ENCODE results near the gene C2CD4B. TPM values are rescaled to one million over a fixed set of nuclear protein-coding genes. Genes with fewer than 3 reads are reported as not detected.

The C2CD4B gene
- polyA plus RNA-seq, 1 donor (not counting 4 experiments of a cell fraction or from before 2014, with no cell fraction given) = not detected

- FAIRE-seq = no peak
- H3K79me2 ChIP-seq (ENCODE audit: control insufficient read depth, insufficient read depth, low read length) = no peaks in the 10 kb centered on the region
- H4K20me1 ChIP-seq (ENCODE audit: control insufficient read depth, extremely low read depth, insufficient read depth, low read length) = no peaks in the 10 kb centered on the region
- no peaks in the 10 kb centered on the region for H3K36me3 ChIP-seq (ENCODE audit: control insufficient read depth in 2 of 2, extremely low read depth in 1 of 2, insufficient read depth in 2 of 2, low read length in 2 of 2)
- no peak for DNase-seq (ENCODE audit: low read depth, low spot score)
- peaks cover 6% of the 10 kb centered on the region for H3K4me1 ChIP-seq (ENCODE audit: control insufficient read depth, extremely low read depth, insufficient read depth, low read length)
- dilution Hi-C loops (cut with MboI; ENCODE audit: extremely low pct_ligation_motif_present, low sequenced_read_pairs) = no loop called here
- no peaks in the 10 kb centered on the region for H3K27me3 ChIP-seq (ENCODE audit: control insufficient read depth, extremely low read depth, insufficient read depth, low read length)
- no peak overlapping the region for H3K27ac ChIP-seq (ENCODE audit: control insufficient read depth, insufficient read depth, low read length)
- H2AFZ ChIP-seq (ENCODE audit: control insufficient read depth, low read length) = no peak overlapping the region
- TF ChIP-seq CTCF (optimal IDR thresholded peaks at IDR 0.05 in 1 of 3, IDR thresholded peaks at IDR 0.05 in 1 of 3, conservative IDR thresholded peaks at IDR 0.05 in 1 of 3; ENCODE audit: extremely low read depth in 1 of 3, insufficient read depth in 2 of 3, low read length in 3 of 3) (no peak), EZH2 (IDR thresholded peaks at IDR 0.05; ENCODE audit: low read length) (no peak)
- no peak overlapping the region for H3K4me2 ChIP-seq (ENCODE audit: control insufficient read depth, extremely low read depth, insufficient read depth, low read depth, low read length)
- H3K9me3 ChIP-seq (ENCODE audit: control insufficient read depth, low read depth, low read length) = no peaks in the 10 kb centered on the region
- no peak overlapping the region for H3K4me3 ChIP-seq (ENCODE audit: control insufficient read depth in 2 of 3, extremely low read depth in 1 of 3, insufficient read depth in 2 of 3, low read depth in 1 of 3, low read length in 3 of 3)
- no peak overlapping the region for H3K9ac ChIP-seq (ENCODE audit: control insufficient read depth, extremely low read depth, insufficient read depth, low read length)
- no peaks in the 10 kb centered on the region for H3K9me1 ChIP-seq (ENCODE audit: control insufficient read depth, extremely low read depth, insufficient read depth, low read length)
Measured at GRCh38 chr15:62124176-62124972, 40.7 kb downstream of the C2CD4B start.

- no peak for FAIRE-seq
Measured at GRCh38 chr15:62122249-62122648, 42.8 kb downstream of the C2CD4B start.

More at GRCh38 chr15:62122249-62122648, 42.8 kb downstream of the C2CD4B start:
- Histone ChIP-seq H3K4me1 (ENCODE audit: control insufficient read depth, extremely low read depth, insufficient read depth, low read length) (peaks cover 17% of the 10 kb centered on the region), H3K4me3 (ENCODE audit: control insufficient read depth in 2 of 3, extremely low read depth in 1 of 3, insufficient read depth in 2 of 3, low read depth in 1 of 3, low read length in 3 of 3) (no peak overlapping the region), H3K4me2 (ENCODE audit: control insufficient read depth, extremely low read depth, insufficient read depth, low read depth, low read length) (no peak overlapping the region), H2AFZ (ENCODE audit: control insufficient read depth, low read length) (no peak overlapping the region), H3K9me1 (ENCODE audit: control insufficient read depth, extremely low read depth, insufficient read depth, low read length) (no peaks in the 10 kb centered on the region), H3K27ac (ENCODE audit: control insufficient read depth, insufficient read depth, low read length) (no peak overlapping the region), H3K27me3 (ENCODE audit: control insufficient read depth, extremely low read depth, insufficient read depth, low read length) (no peaks in the 10 kb centered on the region), H3K36me3 (ENCODE audit: control insufficient read depth in 2 of 2, extremely low read depth in 1 of 2, insufficient read depth in 2 of 2, low read length in 2 of 2) (no peaks in the 10 kb centered on the region), H3K9me3 (ENCODE audit: control insufficient read depth, low read depth, low read length) (no peaks in the 10 kb centered on the region), H3K9ac (ENCODE audit: control insufficient read depth, extremely low read depth, insufficient read depth, low read length) (no peak overlapping the region), H4K20me1 (ENCODE audit: control insufficient read depth, extremely low read depth, insufficient read depth, low read length) (no peaks in the 10 kb centered on the region), H3K79me2 (ENCODE audit: control insufficient read depth, insufficient read depth, low read length) (no peaks in the 10 kb centered on the region)
- dilution Hi-C loops (cut with MboI; ENCODE audit: extremely low pct_ligation_motif_present, low sequenced_read_pairs) = no loop called here
- DNase-seq (ENCODE audit: low read depth, low spot score) = no peak
- TF ChIP-seq CTCF (optimal IDR thresholded peaks at IDR 0.05 in 1 of 3, IDR thresholded peaks at IDR 0.05 in 1 of 3, conservative IDR thresholded peaks at IDR 0.05 in 1 of 3; ENCODE audit: extremely low read depth in 1 of 3, insufficient read depth in 2 of 3, low read length in 3 of 3) (no peak), EZH2 (IDR thresholded peaks at IDR 0.05; ENCODE audit: low read length) (no peak)
